T-helper 1 cell (primary cell): ENCODE data around the gene CPED1.
"Not testable (repeated sequence)": the region's sequence is repeated elsewhere in the genome, so short reads cannot be mapped to it uniquely, and the experiment has no call there.

ENCODE experiments used
- DNase-seq, 5 donors: peaks; one replicate each; pipeline ENCODE4 v3.0.0-alpha.2; 2012 to 2020

The CPED1 gene

GRCh38 chr7:121042899-121043298, 54.4 kb downstream of the CPED1 start:
- no peak for DNase-seq

- no peak for DNase-seq
Measured at GRCh38 chr7:121043314-121044234, 55.1 kb downstream of the CPED1 start.

- no peak for DNase-seq
Measured at GRCh38 chr7:121045090-121045489, 56.6 kb downstream of the CPED1 start.

- no peak for DNase-seq
Measured at GRCh38 chr7:121046009-121046408, 57.5 kb downstream of the CPED1 start.

- DNase-seq, result no peak
Measured at GRCh38 chr7:121046893-121047468, 58.5 kb downstream of the CPED1 start.

GRCh38 chr7:121048195-121048594, 59.7 kb downstream of the CPED1 start:
- DNase-seq, result no peak

- no peak for DNase-seq
Measured at GRCh38 chr7:121049028-121049791, 60.7 kb downstream of the CPED1 start.

GRCh38 chr7:121049897-121050296, 61.4 kb downstream of the CPED1 start:
- no peak for DNase-seq

- DNase-seq, result no peak
Measured at GRCh38 chr7:121053219-121053618, 64.7 kb downstream of the CPED1 start.

- no peak for DNase-seq
Measured at GRCh38 chr7:121054925-121055324, 66.4 kb downstream of the CPED1 start.

GRCh38 chr7:121057878-121058277, 69.4 kb downstream of the CPED1 start:
- no peak for DNase-seq

GRCh38 chr7:121058975-121059374, 70.5 kb downstream of the CPED1 start:
- DNase-seq, result no peak

- not testable (repeated sequence) for DNase-seq
Measured at GRCh38 chr7:121059979-121060509, 71.5 kb downstream of the CPED1 start.

- DNase-seq, result no peak
Measured at GRCh38 chr7:121061677-121062582, 73.4 kb downstream of the CPED1 start.

GRCh38 chr7:121062671-121063279, 74.3 kb downstream of the CPED1 start:
- DNase-seq, result no peak

- not testable (repeated sequence) for DNase-seq
Measured at GRCh38 chr7:121067717-121068116, 79.2 kb downstream of the CPED1 start.

GRCh38 chr7:121069346-121070100, 81.0 kb downstream of the CPED1 start:
- DNase-seq, result no peak

GRCh38 chr7:121071132-121071531, 82.6 kb downstream of the CPED1 start:
- no peak for DNase-seq

GRCh38 chr7:121071662-121072061, 83.2 kb downstream of the CPED1 start:
- no peak for DNase-seq

- DNase-seq, result no peak
Measured at GRCh38 chr7:121072826-121073225, 84.3 kb downstream of the CPED1 start.
